ENCODE results near the gene MED19. TPM values are rescaled to one million over a fixed set of nuclear protein-coding genes. Genes with fewer than 3 reads are reported as not detected.
A peak's percentile ranks its signal among the peaks of the same experiment; 100 is the strongest.

MED19 gene
- polyA plus RNA-seq, 3 donors from 2014 or later: 12.6 to 19.7 (median 19.6) TPM

DNA sequence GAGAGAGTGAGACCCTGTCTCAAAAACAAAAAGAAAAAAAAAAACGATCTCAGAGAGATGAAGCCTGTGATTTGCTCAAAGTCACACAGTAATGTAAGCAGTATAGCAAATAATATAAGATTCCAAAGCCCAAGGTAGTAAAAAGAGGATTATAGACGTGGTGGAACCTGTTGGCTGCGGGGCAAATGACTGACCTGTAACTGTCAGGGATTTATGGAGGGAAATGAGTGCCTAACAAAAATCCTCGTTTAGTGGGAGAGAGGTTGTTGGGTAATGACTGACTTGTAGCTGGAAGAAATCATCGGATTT lies 55.2 kb downstream of the MED19 start:
- peaks cover 34 to 38% of the 10 kb centered on the region in 2 donors for H3K4me1 Mint-ChIP-seq

More for the DNA sequence above, 55.2 kb downstream of the MED19 start:
- no peak for DNase-seq
- Mint-ChIP-seq H3K27ac (peak overlapping the region; percentile 94 to 98 (median 96)), H3K27me3 (ENCODE audit: low read depth in 3 of 3) (peaks cover 2 to 8% (median 3%) of the 10 kb centered on the region in 3 donors), H3K36me3 (peaks cover 0 to 13% (median 9%) of the 10 kb centered on the region in 3 donors), H3K4me3 (peak overlapping the region; percentile 43 to 99 (median 95)), H3K9me3 (no peaks in the 10 kb centered on the region)

Other genes with a start within 250 kb of the MED19 start
- gene SLC43A1, start 196.5 kb downstream of the MED19 start, polyA plus RNA-seq: 10 to 100 TPM; 15.8 to 20.3 (median 17.5) TPM
- gene TIMM10, start 181.5 kb downstream of the MED19 start, polyA plus RNA-seq: 100 to 1,000 TPM in 1 of 3 donors, 10 to 100 TPM in 2; 52.9 to 101 (median 55.7) TPM
- gene SMTNL1, start 174.6 kb downstream of the MED19 start, polyA plus RNA-seq: under 1 TPM in 2 of 3 donors, not detected in 1; 0.12 to 0.47 TPM
- gene UBE2L6, start 144.5 kb downstream of the MED19 start, polyA plus RNA-seq: 100 to 1,000 TPM; 310 to 706 (median 354) TPM
- under 1 TPM in 1 of 3 donors, not detected in 2; 0.71 TPM for gene SERPING1, start 114.5 kb downstream of the MED19 start, polyA plus RNA-seq
- gene YPEL4, start 62.3 kb downstream of the MED19 start, polyA plus RNA-seq: under 1 TPM in 1 of 3 donors, not detected in 2; 0.09 TPM
- gene CLP1, start 54.5 kb downstream of the MED19 start, polyA plus RNA-seq: 10 to 100 TPM; 18.4 to 36.7 (median 20.9) TPM
- 10 to 100 TPM; 19.0 to 46.8 (median 24.3) TPM for gene ZDHHC5, start 44.1 kb downstream of the MED19 start, polyA plus RNA-seq
- gene TMX2, start 378 bp upstream of the MED19 start, polyA plus RNA-seq: 100 to 1,000 TPM in 1 of 3 donors, 10 to 100 TPM in 2; 59.3 to 139 (median 72.1) TPM
- 100 to 1,000 TPM; 157 to 276 (median 190) TPM for gene SELENOH, start 29.3 kb upstream of the MED19 start, polyA plus RNA-seq
- gene BTBD18, start 39.6 kb upstream of the MED19 start, polyA plus RNA-seq: under 1 TPM; 0.12 to 0.86 (median 0.25) TPM
- gene CTNND1, start 49.6 kb upstream of the MED19 start, polyA plus RNA-seq: 1 to 10 TPM; 1.1 to 2.5 (median 1.9) TPM